Astrocyte (in vitro differentiated cells and primary cell): ENCODE data around the gene CNTNAP2. TPM values are rescaled to one million over a fixed set of nuclear protein-coding genes. Genes with fewer than 3 reads are reported as not detected.

Experiments used
- DNase-seq: peaks from one replicate; pipeline ENCODE4 v3.0.0-alpha.2; 2010; ENCODE audit warnings: low read depth
- FAIRE-seq: peaks from 2 replicates; lab custom pipeline; 2011; peaks lifted over from hg19 to GRCh38; lab: Jason Lieb, UNC
- H2AFZ ChIP-seq: 2 replicates; pipeline ENCODE4 v1.6.0; 2012; ENCODE audit warnings: low read depth, low read length, inconsistent platforms
- H3K27ac ChIP-seq: 2 replicates; pipeline ENCODE4 v1.5.1; 2011; ENCODE audit warnings: low read depth, low read length, inconsistent platforms
- H3K27me3 ChIP-seq: 2 replicates; pipeline ENCODE4 v1.6.0; 2011; ENCODE audit warnings: low read length, inconsistent platforms; ENCODE audit not compliant: insufficient read depth
- H3K36me3 ChIP-seq: 2 replicates; pipeline ENCODE4 v1.5.1; 2011; ENCODE audit warnings: low read length, inconsistent platforms; ENCODE audit not compliant: insufficient read depth
- H3K4me1 ChIP-seq: 2 replicates; pipeline ENCODE4 v1.5.1; 2011; ENCODE audit warnings: low read length, inconsistent platforms; ENCODE audit not compliant: insufficient read depth
- H3K4me2 ChIP-seq: 2 replicates; pipeline ENCODE4 v1.6.0; 2012; ENCODE audit warnings: low read length, inconsistent platforms
- H3K4me3 ChIP-seq: 2 replicates; pipeline ENCODE4 v1.5.1; 2011; ENCODE audit warnings: low read depth, mild to moderate bottlenecking, low read length, inconsistent platforms; ENCODE audit not compliant: insufficient read depth
- H3K79me2 ChIP-seq: 2 replicates; pipeline ENCODE4 v1.6.0; 2012; ENCODE audit warnings: mild to moderate bottlenecking, low read length, inconsistent platforms; ENCODE audit not compliant: insufficient read depth
- H3K9ac ChIP-seq: 2 replicates; pipeline ENCODE4 v1.6.0; 2012; ENCODE audit warnings: mild to moderate bottlenecking, low read length, inconsistent platforms
- H3K9me3 ChIP-seq: 2 replicates; pipeline ENCODE4 v1.5.1; 2012; ENCODE audit warnings: low read depth, mild to moderate bottlenecking, low read length, inconsistent platforms; ENCODE audit not compliant: insufficient read depth
- H4K20me1 ChIP-seq: 2 replicates; pipeline ENCODE4 v1.6.0; 2012; ENCODE audit warnings: low read length, inconsistent platforms; ENCODE audit not compliant: insufficient read depth
- H3K27ac Mint-ChIP-seq: one replicate; pipeline ENCODE4 v1.8.0; 2021; ENCODE audit warnings: mild to moderate bottlenecking, mixed read lengths; ENCODE audit not compliant: unreplicated experiment
- H3K27me3 Mint-ChIP-seq: one replicate; pipeline ENCODE4 v1.8.0; 2021; ENCODE audit warnings: low read depth, mixed read lengths; ENCODE audit not compliant: unreplicated experiment
- H3K36me3 Mint-ChIP-seq: one replicate; pipeline ENCODE4 v1.8.0; 2021; ENCODE audit warnings: low read depth, mixed read lengths; ENCODE audit not compliant: unreplicated experiment
- H3K4me1 Mint-ChIP-seq: one replicate; pipeline ENCODE4 v1.8.0; 2021; ENCODE audit warnings: low read depth, mixed read lengths; ENCODE audit not compliant: unreplicated experiment
- H3K4me3 Mint-ChIP-seq: one replicate; pipeline ENCODE4 v1.8.0; 2021; ENCODE audit warnings: mild to moderate bottlenecking, moderate library complexity, mixed read lengths; ENCODE audit not compliant: unreplicated experiment
- H3K9me3 Mint-ChIP-seq: one replicate; pipeline ENCODE4 v1.8.0; 2021; ENCODE audit warnings: mild to moderate bottlenecking, mixed read lengths; ENCODE audit not compliant: unreplicated experiment
- CTCF ChIP-seq: IDR thresholded peaks from 2 replicates; pipeline ENCODE4 v1.5.1; 2011; ENCODE audit warnings: low read depth, mild to moderate bottlenecking, inconsistent platforms, low read length, moderate library complexity; ENCODE audit not compliant: insufficient read depth
- EZH2 ChIP-seq: IDR thresholded peaks from 2 replicates; pipeline ENCODE4 v1.6.1; 2012; ENCODE audit warnings: mild to moderate bottlenecking, low read length, inconsistent platforms; ENCODE audit not compliant: insufficient read depth
- total RNA-seq: library from RNA; stranded (reverse); gene quantifications from 2 replicates; pipeline ENCODE4 v1.2.1, GENCODE V29; 2021

Gene CNTNAP2
- total RNA-seq, 1 donor from 2014 or later, result 20.0 TPM

- H3K27me3 Mint-ChIP-seq, result no peaks in the 10 kb centered on the region
- TF ChIP-seq CTCF, result no peak
- H3K9me3 Mint-ChIP-seq, result no peaks in the 10 kb centered on the region
- no peak for FAIRE-seq
- H3K4me1 Mint-ChIP-seq, result peaks cover 7% of the 10 kb centered on the region
- no peaks in the 10 kb centered on the region for H3K36me3 Mint-ChIP-seq
- H3K9ac ChIP-seq, result no peak overlapping the region
- no peak for DNase-seq
- H3K36me3 ChIP-seq, result no peaks in the 10 kb centered on the region
- H3K79me2 ChIP-seq, result no peaks in the 10 kb centered on the region
- no peaks in the 10 kb centered on the region for H3K9me3 ChIP-seq
- H3K4me1 ChIP-seq, result no peaks in the 10 kb centered on the region
- no peak overlapping the region for H3K4me3 ChIP-seq
- no peak overlapping the region for H3K4me2 ChIP-seq
- H3K4me3 Mint-ChIP-seq, result no peak overlapping the region
- no peaks in the 10 kb centered on the region for H4K20me1 ChIP-seq
- no peak overlapping the region for H3K27ac ChIP-seq
- no peak overlapping the region for H2AFZ ChIP-seq
- no peaks in the 10 kb centered on the region for H3K27me3 ChIP-seq
- no peak overlapping the region for H3K27ac Mint-ChIP-seq
Measured at GRCh38 chr7:146639291-146639690, 522.7 kb downstream of the CNTNAP2 start.

GRCh38 chr7:146641491-146641890 is 524.9 kb downstream of the CNTNAP2 start:
- no peaks in the 10 kb centered on the region for H3K4me1 ChIP-seq
- no peak overlapping the region for H3K27ac ChIP-seq
- FAIRE-seq (no peak), DNase-seq (no peak)
- Mint-ChIP-seq H3K4me3 (no peak overlapping the region), H3K9me3 (no peaks in the 10 kb centered on the region), H3K36me3 (no peaks in the 10 kb centered on the region), H3K27ac (no peak overlapping the region), H3K27me3 (no peaks in the 10 kb centered on the region), H3K4me1 (no peaks in the 10 kb centered on the region)
- H3K4me2 ChIP-seq, result no peak overlapping the region
- H3K9ac ChIP-seq, result no peak overlapping the region
- no peak overlapping the region for H2AFZ ChIP-seq
- H3K79me2 ChIP-seq, result no peaks in the 10 kb centered on the region
- no peaks in the 10 kb centered on the region for H3K36me3 ChIP-seq
- H3K9me3 ChIP-seq, result peaks cover 3% of the 10 kb centered on the region
- no peaks in the 10 kb centered on the region for H3K27me3 ChIP-seq
- no peaks in the 10 kb centered on the region for H4K20me1 ChIP-seq
- no peak overlapping the region for H3K4me3 ChIP-seq
- TF ChIP-seq EZH2, result no peak

GRCh38 chr7:146645383-146645976 is 528.9 kb downstream of the CNTNAP2 start:
- no peak overlapping the region for H2AFZ ChIP-seq
- H3K4me3 Mint-ChIP-seq, result no peak overlapping the region
- FAIRE-seq (no peak), DNase-seq (no peak)
- H3K36me3 Mint-ChIP-seq, result no peaks in the 10 kb centered on the region
- TF ChIP-seq EZH2 (no peak), CTCF (no peak)
- H3K27me3 Mint-ChIP-seq, result peaks cover 2% of the 10 kb centered on the region
- peaks cover 1% of the 10 kb centered on the region for H3K9me3 Mint-ChIP-seq
- no peak overlapping the region for H3K9ac ChIP-seq
- H4K20me1 ChIP-seq, result no peaks in the 10 kb centered on the region
- H3K27ac ChIP-seq, result no peak overlapping the region
- no peak overlapping the region for H3K4me3 ChIP-seq
- no peak overlapping the region for H3K4me2 ChIP-seq
- H3K79me2 ChIP-seq, result no peaks in the 10 kb centered on the region
- H3K4me1 Mint-ChIP-seq, result no peaks in the 10 kb centered on the region
- H3K9me3 ChIP-seq, result peaks cover 3% of the 10 kb centered on the region
- H3K36me3 ChIP-seq, result no peaks in the 10 kb centered on the region
- no peak overlapping the region for H3K27ac Mint-ChIP-seq
- H3K4me1 ChIP-seq, result no peaks in the 10 kb centered on the region
- no peaks in the 10 kb centered on the region for H3K27me3 ChIP-seq
